GM20431 (cell line): ENCODE results near the gene ADGRD1.

Experiments used
- in situ Hi-C: fragments of 300-500 bp; cut with MseI, MboI; formaldehyde crosslinking; loops from one replicate; pipeline ENCODE4 v1.15.0; 2020; ENCODE audit warnings: low sequenced_read_pairs; ENCODE audit not compliant: unreplicated experiment

The ADGRD1 gene

GRCh38 chr12:131137836-131138637 lies 184.3 kb downstream of the ADGRD1 start:
- in situ Hi-C loops, result no loop called here

- in situ Hi-C loops, result no loop called here
These were observed 185.1 kb downstream of the ADGRD1 start for GRCh38 chr12:131138638-131139362.

GRCh38 chr12:131139363-131140068 lies 185.8 kb downstream of the ADGRD1 start:
- in situ Hi-C loops, result no loop called here

- in situ Hi-C loops, result no loop called here
These were observed 186.3 kb downstream of the ADGRD1 start for GRCh38 chr12:131140069-131140435.

DNA sequence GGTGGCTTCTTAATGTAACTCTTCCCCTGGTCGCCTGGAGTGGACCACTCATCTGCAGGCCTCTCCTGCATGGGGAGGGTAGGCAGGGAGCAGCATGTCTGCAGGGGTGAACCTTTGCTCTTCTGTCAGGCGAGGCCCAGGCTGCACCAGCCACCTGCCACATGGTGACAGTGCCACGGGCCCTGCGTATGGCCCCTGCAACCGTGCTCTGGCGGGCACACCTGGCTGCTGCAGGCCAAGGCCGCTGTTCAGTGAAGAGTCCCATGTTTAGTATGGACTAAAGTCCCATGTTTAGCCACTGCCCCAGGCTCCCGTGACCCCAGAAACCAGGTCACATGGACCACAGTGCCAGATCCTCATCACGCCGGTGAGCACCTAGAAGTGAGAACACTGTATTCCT lies 187.0 kb downstream of the ADGRD1 start:
- in situ Hi-C loops, result no loop called here

DNA sequence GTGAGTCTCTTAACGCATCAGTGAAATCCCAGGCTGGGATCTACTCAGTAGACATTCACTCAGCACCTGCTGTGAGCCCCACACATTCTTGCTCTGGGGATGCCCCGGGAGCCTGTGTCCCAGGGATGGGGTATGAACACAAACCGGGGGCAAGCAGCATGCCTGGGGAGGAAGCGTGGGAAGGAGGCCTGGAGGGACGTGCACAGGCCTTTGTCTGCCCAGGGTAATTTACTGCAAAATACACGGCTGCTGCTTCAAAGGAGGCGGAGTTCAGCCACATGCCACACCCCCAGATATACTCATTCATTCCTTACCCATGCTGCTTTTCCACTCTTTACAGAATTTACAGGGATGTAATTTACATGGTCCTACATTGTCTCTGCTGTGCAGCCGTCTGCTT lies 187.8 kb downstream of the ADGRD1 start:
- in situ Hi-C loops, result no loop called here

GRCh38 chr12:131142891-131143657 lies 189.4 kb downstream of the ADGRD1 start:
- in situ Hi-C loops, result no loop called here

GRCh38 chr12:131146173-131146675 lies 192.5 kb downstream of the ADGRD1 start:
- in situ Hi-C loops, result no loop called here

DNA sequence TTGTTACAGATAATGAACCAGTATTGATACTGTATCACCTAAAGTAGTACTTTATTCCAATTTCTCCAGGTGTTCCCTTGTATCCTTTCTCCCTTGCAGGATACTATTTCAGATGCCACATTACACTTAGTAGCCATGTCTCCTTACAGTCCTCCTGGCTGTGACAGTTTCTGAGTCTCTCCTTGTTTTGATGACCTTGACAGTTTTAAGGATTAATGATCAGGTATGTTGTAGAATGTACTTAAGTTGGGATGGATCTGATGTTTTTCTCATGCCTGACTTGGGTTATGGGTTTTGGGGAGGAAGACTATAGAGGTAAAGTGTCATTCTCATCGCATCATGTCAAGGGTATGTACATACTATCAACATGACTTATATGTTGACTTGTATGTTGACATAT lies 193.6 kb downstream of the ADGRD1 start:
- in situ Hi-C loops, result no loop called here

DNA sequence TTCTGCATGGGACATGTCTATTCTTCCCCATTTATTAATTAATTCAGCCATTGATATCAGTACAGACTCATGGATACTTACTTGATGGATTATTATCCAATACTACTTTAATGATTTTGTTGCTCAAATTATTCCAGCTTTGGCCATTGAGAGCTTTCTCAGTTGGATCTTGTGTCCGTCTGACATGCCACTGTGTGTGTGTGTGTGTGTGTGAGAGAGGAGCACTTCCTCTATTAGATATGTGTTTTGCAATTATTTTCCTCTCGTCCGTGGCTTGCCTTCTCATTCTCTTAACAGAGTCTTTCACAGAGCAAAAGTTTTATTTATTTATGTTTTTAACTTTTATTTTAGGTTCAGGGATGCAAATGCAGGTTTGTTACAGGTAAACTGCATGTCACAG lies 194.2 kb downstream of the ADGRD1 start:
- in situ Hi-C loops, result no loop called here

DNA sequence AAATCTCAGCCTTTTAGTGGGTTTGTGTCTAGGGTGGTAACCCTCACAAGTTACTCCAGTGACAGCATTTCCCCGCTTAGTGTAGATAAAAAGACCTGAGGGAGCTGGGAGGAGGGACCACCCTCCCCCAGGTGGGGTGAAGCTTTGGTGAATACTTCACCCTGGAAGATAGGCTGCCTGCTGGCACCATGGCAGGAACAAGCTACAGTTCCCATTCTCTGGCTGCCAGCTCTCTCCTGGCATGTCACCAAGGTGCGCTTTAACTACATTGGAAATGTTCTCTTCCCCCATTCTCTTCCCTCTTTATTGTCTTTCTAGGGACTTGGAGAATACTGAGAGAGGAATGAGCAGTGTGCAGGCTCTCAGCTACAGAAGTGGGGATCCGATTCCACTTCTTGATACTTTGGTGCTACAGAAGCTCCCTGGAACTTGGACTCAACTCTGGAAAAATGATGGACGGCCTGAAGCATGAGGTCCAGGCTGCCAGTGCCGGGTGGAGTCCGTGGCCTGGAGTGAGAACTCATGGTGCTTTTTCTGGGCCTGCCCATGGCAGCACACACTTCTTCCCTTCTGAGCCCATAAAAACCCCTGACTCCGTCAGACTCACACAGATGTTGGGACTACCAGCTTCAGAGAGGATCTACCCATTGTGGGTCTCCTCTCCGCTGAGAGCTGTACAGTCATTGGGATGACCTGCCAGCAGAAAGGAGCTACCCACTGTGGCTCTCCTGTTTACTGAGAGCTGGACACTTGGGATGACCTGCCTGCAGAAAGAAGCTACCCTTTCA lies 198.0 kb downstream of the ADGRD1 start:
- in situ Hi-C loops, result no loop called here

DNA sequence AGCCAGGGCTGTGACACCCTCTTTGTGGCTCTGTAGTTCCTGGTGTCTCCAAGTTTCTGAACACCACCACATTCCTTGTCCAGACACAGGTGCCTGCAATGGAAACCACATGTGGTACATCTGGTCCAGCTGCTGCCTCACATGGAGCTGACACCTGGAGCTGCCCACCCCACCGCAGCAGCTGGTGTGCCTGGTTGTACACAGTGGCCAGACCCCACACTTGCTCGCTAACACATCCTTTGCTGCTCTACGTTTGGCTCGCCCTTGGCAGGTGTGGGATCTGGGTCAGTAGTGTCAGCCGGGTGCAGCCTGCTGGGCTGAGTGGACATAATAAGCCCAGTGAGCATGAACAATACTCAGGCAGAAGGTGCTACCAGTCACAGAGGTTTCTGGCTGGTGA lies 198.9 kb downstream of the ADGRD1 start:
- in situ Hi-C loops, result no loop called here

DNA sequence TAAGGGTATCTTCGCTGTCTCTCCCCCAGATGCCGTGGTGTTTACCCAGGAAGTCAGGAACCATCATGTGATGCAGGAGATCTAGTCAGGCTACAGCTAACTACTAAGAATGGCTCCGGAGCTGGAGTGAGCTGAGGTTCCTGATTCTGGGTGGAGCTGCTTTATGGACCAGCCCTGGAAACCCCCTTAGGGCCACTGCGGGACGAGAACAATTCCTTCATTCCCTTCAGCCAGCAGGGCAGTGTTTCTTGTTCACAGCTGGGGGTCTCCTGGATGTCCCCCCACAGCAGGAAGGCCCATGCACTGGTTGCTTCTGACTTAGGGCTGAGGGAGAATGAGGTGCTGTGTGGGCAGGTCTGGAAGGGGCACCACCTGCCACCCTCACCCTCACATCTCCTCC lies 199.3 kb downstream of the ADGRD1 start:
- in situ Hi-C loops, result no loop called here

DNA sequence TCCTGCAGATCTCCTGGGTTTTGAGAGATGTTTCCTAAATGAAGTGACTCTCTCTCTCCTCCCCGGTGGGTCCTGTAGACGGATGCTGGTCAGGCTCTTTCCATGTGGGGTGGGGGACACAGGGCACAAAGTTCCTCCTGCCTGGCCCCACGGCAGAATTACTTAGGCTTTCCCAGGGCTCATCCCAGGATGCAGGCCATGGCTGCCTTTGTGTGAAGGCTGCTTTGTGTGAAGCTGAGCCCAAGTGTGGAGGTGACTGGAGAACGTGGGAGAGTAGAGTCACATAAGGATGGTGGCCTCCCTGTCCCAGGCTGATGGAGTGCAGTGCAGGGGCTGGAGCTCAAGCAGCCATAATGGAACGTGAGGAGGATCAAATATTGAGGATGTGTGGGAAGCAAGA lies 200.2 kb downstream of the ADGRD1 start:
- in situ Hi-C loops, result no loop called here

DNA sequence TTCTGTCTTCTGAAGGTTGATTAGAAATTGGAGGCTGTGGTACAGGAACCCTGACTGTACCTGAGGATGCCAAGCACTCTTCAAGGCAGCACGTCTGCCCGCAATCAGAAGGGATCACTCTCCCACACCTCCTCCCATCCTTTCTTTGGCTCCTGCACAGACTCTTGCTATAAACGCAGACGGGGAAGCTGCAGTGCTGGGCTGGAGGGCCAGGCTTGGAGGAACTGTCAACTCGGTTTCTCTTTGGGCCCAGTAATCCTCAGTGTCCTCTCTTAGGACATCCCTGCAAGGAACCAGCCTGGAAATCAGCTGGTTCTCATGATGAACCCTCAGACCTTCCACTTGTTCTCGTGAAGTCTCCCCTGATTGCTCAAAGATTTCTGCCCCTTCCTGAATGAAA lies 201.4 kb downstream of the ADGRD1 start:
- in situ Hi-C loops, result no loop called here

GRCh38 chr12:131157743-131158142 lies 204.0 kb downstream of the ADGRD1 start:
- in situ Hi-C loops, result no loop called here

DNA sequence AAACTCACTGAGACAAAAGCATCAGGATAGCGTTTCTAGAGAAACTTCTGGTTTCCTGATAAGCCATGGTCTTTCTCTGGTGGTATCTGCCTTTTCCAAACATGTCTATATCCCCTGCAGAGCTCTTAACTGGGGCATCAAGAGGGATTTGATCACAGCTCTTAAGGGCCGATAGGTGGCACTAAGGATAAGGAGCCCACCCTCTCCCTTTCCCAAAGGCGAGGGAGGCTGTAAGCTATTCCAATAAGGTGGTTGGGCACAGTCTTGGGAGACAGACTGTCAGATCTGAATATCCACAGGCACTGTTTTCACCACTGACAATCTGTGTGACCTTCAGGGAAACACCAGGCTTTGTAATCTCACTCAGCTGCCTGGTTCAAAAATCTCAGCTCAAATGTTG lies 206.0 kb downstream of the ADGRD1 start:
- in situ Hi-C loops, result no loop called here

DNA sequence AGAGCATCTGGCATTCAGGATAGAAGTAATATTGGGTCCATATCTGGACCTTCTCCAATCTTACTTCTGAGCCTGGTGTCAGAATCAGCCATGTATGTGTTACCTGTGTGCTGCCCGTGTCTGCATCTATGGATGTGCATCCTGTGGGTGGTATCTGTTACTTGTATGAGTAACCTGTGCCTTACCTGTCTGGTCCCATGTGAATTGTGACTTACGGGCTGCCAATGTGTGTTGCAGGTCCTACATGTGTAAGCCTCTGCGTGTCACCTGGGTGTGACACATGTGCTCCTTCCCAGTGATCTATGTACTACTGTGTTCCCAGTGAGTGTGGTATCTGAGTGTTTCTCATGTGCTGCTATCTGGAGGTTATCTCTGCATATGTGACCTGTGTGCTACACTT lies 208.4 kb downstream of the ADGRD1 start:
- in situ Hi-C loops, result no loop called here

GRCh38 chr12:131163189-131163738 lies 209.6 kb downstream of the ADGRD1 start:
- in situ Hi-C loops, result no loop called here
